Activated effector memory CD4-positive, alpha-beta T cell treated with Interleukin-2 at 50 U/mL for 16 hours (primary cell): ENCODE data around the gene RAVER2.
A peak's percentile ranks its signal among the peaks of the same experiment; 100 is the strongest.

ENCODE experiments used
- DNase-seq: peaks from one replicate; pipeline ENCODE4 v3.0.0-alpha.2; 2020

The RAVER2 gene

DNA sequence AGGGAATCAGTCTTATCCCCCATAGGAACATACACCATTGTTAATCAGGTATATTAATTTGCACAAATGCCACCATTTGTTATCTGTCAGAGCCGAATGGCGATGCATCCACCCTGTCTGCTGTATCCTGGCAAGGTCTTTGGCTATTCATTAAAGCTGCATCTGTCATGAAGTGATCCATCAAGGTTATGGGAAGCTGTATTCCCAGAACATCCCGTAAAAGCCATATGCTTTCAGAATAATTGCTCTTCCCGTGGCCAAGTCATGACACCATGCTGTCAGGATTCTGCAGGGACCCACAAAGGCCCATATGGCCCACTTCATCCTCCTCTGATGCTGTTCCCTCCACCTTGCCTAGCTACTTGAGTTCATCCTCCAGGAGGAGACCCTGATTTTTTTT is 103.9 kb downstream of the RAVER2 start:
- no peak for DNase-seq

- DNase-seq, result no peak
Observed at GRCh38 chr1:64849942-64850341, 105.1 kb downstream of the RAVER2 start.

DNA sequence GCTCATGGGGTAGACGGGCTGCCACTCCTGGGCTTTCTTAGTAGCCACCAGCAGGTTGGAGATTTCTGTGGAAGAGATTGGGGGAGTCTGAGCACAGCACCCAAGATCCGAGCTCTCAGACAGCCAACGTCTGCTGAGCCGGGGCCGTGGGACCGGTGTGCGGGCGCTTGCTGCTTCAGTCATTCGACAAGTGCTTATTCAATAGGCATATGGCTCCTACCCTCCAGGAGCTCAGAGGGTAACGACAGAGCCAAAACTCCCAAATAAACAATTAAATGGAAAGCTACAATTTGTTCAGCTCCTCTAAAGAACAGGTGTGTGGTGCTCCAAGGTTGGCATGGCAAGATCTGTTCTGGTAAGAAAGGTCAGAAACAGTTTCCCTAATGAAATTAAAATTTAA is 106.0 kb downstream of the RAVER2 start:
- no peak for DNase-seq

GRCh38 chr1:64851664-64852063 is 106.8 kb downstream of the RAVER2 start:
- DNase-seq, result no peak

DNA sequence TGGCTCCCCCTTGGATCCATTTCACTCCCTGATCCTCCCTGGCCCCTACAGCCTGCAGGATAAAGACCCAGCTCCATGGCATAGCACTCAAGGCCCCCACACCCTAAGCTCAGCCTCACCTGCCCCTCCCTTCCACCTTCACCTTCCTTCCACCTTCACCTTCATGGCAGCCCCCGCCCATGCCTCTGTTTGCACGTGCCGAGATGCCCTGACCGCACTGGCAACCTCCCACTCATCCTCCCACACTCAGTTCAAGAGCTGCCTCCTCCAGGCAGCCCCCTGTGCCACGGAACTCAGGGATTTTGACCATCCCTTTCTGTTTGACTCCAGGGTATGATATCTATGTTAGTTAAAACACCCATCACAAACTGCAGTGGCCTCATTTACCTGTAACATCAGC is 109.8 kb downstream of the RAVER2 start:
- DNase-seq, result no peak

DNA sequence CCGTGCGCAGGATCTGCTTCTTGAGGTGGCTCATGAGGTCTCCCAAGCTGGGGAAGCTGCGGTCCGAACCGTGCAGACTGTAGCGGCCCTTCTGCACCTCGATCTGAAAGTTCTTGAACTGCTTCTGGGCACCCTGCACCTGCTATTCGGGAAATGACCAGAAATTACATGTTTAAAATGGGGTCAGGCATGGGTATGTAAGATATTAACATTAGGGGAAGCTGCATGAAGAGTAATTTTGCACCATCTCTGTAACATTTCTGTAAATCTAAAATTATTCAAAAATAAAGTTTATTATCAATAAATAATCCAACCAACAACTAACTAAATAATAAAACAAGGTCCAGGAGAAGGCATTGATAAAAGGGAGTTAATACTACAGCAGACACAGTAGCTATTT is 110.7 kb downstream of the RAVER2 start:
- DNase-seq, result no peak

DNA sequence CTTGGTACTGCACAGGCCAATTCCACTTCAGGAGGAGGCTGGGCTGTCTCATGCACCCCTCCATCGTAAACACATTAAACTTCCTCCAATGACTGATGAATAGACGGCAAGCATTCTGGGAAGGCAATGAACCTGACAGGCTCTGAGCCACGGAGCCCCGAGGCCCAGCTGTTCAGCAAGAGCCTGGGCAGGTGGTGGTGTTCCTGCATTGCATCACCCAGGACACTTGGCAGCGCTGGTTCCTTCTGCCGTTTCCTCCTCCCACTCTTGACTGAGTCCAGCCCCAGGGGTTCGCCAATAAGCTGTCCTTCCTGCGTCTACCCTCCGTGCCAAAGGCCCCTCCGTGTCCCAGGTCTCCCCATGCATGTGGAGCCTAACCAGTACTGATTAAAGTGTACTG is 111.7 kb downstream of the RAVER2 start:
- DNase-seq, result no peak

- DNase-seq, result no peak
Observed at GRCh38 chr1:64857347-64857746, 112.5 kb downstream of the RAVER2 start.

- DNase-seq, result no peak
Observed at GRCh38 chr1:64861611-64862010, 116.7 kb downstream of the RAVER2 start.

DNA sequence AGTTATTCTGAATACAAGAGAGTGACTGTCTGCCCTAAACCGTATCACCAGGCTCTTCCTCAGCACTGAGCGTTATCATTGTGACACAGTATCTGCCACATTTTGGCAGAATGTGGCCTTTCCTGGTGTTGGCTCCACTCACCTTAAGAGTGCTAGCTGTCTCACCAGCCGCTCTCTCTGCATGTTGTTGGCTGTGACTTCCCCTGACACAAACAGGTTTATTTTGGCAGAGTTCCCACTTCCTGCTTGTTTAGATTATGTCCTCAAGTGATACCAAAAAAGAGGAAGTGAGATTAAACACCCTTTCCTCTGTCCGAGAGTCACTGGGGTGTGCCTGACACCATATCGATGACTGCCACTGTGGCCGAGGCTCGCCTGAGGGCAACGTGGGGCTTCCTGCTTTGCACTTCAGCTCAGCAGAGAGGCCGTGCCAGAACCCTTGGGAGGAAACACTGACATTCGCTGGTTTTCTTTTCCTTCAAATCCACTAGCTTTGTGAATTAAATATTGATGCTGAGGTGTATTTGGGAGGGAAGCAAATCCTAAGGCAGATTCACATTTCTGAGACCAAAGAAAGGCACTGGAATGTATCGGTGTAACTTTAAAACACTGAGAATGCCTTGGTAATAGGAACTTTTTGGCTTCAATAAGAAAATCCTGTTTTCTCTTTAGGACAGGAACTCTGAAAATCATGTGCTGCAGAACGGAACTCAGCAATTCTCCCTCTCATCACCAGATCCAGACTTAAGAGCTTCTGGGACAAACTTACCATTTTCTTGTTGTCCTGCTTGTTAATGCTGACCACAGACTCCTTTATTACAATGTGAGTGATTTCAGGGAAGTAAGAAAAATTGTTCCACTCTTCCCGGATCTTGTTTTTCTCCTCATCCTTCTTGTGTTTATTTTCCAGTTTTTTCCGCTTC is 119.4 kb downstream of the RAVER2 start:
- DNase-seq, result peak; percentile 31

DNA sequence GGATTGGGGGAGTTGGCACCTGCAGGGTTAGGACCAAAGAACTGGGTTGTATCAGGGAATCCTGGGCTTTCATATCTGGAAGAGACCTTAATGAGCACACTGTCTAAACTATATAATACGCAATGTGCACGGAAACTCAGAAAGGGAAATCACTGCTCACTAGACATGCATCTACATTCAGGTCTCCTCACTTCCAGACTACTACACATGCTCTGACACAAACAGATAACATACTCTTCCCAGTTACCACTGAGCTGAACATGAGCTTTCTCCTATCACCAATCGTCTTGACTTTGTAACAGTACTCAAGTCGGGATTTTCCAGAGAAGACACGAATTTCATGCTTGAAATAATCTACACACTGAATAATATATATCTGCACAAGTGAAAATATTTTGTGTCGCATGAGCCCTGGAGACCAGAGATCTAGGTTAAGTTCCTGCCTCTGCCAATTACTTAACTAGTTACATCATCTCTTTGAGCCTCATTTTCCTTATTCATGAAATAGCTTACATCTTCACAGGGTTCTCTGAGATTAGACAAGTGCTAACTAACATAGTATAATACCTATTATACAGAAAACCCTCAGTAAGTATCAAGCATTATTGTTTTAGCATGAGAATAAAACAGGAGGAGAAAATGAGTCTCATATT is 120.4 kb downstream of the RAVER2 start:
- DNase-seq, result no peak

- no peak for DNase-seq
Observed at GRCh38 chr1:64866689-64867088, 121.8 kb downstream of the RAVER2 start.

DNA sequence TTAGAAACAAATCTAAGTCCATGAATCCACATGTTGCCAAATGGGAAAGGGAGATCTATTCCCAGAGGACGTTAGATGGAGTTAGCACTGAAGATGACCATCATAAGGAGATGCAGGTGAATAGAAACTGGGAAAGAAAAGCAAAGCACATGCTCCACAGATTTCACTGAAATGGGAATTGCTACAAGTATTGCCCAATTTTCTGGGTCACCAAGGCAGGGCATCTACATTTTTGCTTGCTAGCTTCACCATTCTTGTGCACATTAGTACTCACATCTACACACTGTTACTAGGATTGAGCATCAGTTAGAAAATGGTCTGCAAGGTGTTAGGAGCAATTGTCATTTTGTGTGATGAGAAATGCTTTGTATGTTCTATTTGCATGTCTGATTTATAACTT is 122.4 kb downstream of the RAVER2 start:
- DNase-seq, result no peak

DNA sequence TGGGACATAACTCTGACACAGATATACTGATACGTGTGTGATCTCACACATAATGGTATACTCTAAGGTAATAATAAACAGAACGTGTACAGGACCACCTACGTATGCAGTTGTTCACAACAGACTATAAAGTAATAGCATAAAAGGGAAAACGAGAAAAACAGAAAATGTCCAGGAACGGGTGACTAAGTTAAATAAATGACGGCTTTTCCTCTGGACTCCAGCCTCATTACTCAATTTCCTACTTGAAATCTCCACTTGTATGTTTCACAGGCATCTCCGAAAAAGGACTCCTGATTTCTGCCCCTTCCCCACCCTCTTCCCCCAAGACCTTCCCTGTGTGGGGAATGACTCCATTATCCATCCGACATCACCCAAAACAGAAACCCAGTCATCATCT is 126.4 kb downstream of the RAVER2 start:
- DNase-seq, result no peak

GRCh38 chr1:64872067-64872466 is 127.2 kb downstream of the RAVER2 start:
- no peak for DNase-seq

DNA sequence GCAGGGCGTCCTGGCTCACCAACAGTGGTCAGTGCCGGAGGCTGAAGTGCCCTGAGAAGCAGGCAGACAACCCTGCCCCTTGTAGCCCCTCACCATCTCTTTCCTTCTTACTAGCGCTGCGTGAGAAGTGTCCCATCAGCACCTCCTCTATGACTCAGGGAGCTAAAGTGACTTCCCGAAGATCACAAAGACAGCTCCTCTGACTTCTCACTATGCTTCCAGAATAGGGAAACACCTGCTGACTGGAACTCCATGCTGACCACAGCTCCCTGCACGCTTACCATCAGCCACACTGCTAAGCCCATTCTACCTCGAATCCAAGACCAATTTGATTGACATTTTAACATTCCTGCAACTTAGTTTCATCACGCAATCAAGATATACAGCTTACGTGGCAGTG is 128.7 kb downstream of the RAVER2 start:
- DNase-seq, result no peak

DNA sequence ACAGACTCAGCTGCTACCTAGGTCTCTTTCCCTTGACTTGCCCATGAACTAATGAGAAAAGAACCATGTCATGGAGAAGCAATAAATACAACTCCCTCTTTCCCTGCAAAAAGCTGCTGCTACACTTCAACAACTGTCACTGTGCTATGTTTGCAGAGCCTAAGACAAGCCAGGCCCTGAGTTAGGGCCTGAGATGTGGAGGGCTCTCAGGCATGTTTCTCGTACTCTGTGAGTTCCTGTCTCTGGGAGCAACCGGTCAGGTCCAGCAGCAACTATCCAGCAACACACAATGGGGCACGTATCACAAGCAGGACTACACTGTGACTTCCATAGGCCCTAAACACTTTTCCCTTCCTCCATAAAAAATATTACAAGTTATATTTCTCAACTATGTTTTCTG is 129.8 kb downstream of the RAVER2 start:
- no peak for DNase-seq

GRCh38 chr1:64875101-64875500 is 130.2 kb downstream of the RAVER2 start:
- DNase-seq, result no peak

GRCh38 chr1:64875606-64876005 is 130.7 kb downstream of the RAVER2 start:
- DNase-seq, result no peak

- no peak for DNase-seq
Observed at GRCh38 chr1:64877151-64877550, 132.3 kb downstream of the RAVER2 start.

GRCh38 chr1:64877598-64877997 is 132.7 kb downstream of the RAVER2 start:
- DNase-seq, result no peak

DNA sequence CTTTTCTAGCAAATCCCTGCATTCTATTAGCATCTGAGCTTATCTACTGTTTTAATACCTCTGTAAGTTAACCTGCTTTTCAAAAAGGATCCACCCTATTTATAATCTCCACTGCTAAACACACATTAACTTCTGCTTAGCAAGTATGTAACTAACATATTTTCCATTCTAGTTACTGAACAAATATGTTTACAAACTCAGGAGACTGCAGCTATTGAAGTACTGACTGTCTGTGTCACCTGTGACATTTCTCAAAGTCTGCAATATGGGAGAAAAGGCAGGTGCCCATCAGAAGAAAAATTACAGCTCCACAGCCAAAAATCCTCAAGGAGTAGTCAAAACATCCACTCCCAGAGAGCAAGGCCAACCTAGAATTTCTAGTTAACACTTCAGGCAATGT is 133.2 kb downstream of the RAVER2 start:
- no peak for DNase-seq

GRCh38 chr1:64878931-64879611 is 134.2 kb downstream of the RAVER2 start:
- no peak for DNase-seq

- DNase-seq, result no peak
Observed at GRCh38 chr1:64880449-64880848, 135.6 kb downstream of the RAVER2 start.
